SU-DHL-6 (cell line): ENCODE measurements around the gene TRPM2.

Experiments used
- H2AFZ ChIP-seq: fragments of 200-600 bp; sonication (generic); 2 replicates; pipeline ENCODE4 v1.6.1; 2014; ENCODE audit warnings: low read depth, mild to moderate bottlenecking, moderate library complexity, mixed read lengths, antibody characterized with exemption, low read length; ENCODE audit not compliant: severe bottlenecking
- H3F3A ChIP-seq: fragments of 200-600 bp; shearing (Covaris generic); 2 replicates; pipeline ENCODE4 v1.6.0; 2016; ENCODE audit warnings: antibody characterized with exemption, mild to moderate bottlenecking; ENCODE audit not compliant: insufficient read depth
- H3K27ac ChIP-seq: fragments of 200-600 bp; sonication (generic); 2 replicates; pipeline ENCODE4 v1.5.1; 2016; ENCODE audit warnings: low read depth, mild to moderate bottlenecking, low read length, moderate library complexity, mixed read lengths
- H3K27me3 ChIP-seq: fragments of 200-600 bp; sonication (generic), shearing (Covaris generic); 2 replicates; pipeline ENCODE4 v1.6.0; 2014; ENCODE audit warnings: mild to moderate bottlenecking, low read length
- H3K36me3 ChIP-seq: fragments of 200-600 bp; sonication (generic); 2 replicates; pipeline ENCODE4 v1.6.1; 2014; ENCODE audit warnings: mild to moderate bottlenecking, low read length, mixed read lengths
- H3K4me2 ChIP-seq: fragments of 300-600, 200-600 bp; shearing (Covaris generic), sonication (generic); 2 replicates; pipeline ENCODE4 v1.6.0; 2014; ENCODE audit warnings: low read length, low read depth, mild to moderate bottlenecking; ENCODE audit not compliant: poor library complexity, severe bottlenecking
- H3K4me3 ChIP-seq: fragments of 200-600 bp; sonication (generic); 2 replicates; pipeline ENCODE4 v1.5.1; 2014; ENCODE audit warnings: antibody characterized with exemption, low read length, mild to moderate bottlenecking, mixed read lengths; ENCODE audit not compliant: insufficient read depth, poor library complexity, severe bottlenecking
- H3K79me2 ChIP-seq: fragments of 200-600 bp; sonication (generic); 2 replicates; pipeline ENCODE4 v1.6.1; 2014; ENCODE audit warnings: mild to moderate bottlenecking, low read length, moderate library complexity; ENCODE audit not compliant: insufficient read depth
- H3K9ac ChIP-seq: fragments of 200-600 bp; sonication (generic); 2 replicates; pipeline ENCODE4 v1.7.0; 2014; ENCODE audit warnings: mild to moderate bottlenecking, low read length
- H3K9me2 ChIP-seq: fragments of 200-600 bp; sonication (generic); replicated peaks from 2 replicates; pipeline ENCODE4 v1.6.1; 2014; ENCODE audit warnings: low read length; ENCODE audit not compliant: insufficient read depth
- H3K9me3 ChIP-seq: fragments of 200-600 bp; sonication (generic); 2 replicates; pipeline ENCODE4 v1.6.1; 2014; ENCODE audit warnings: low read length, mixed read lengths; ENCODE audit not compliant: insufficient read depth
- H4K20me1 ChIP-seq: fragments of 200-600 bp; sonication (generic); 2 replicates; pipeline ENCODE4 v1.6.1; 2014; ENCODE audit warnings: low read depth, mild to moderate bottlenecking, antibody characterized with exemption, low read length, moderate library complexity, mixed read lengths
- EZH2phosphoT487 ChIP-seq: fragments of 200-600 bp; sonication (generic), shearing (Covaris generic); conservative IDR thresholded peaks from 2 replicates; pipeline ENCODE4 v1.6.1; 2018; ENCODE audit warnings: mild to moderate bottlenecking, antibody characterized with exemption, low read length, moderate library complexity, mixed read lengths
- TF ChIP-seq, protein P1 (sequence below): fragments of 200-600 bp; sonication (generic); IDR thresholded peaks from one replicate; pipeline ENCODE4 v1.5.1; 2017; ENCODE audit warnings: antibody characterized with exemption, mild to moderate bottlenecking, low read length, moderate library complexity; ENCODE audit not compliant: insufficient read depth, poor library complexity, severe bottlenecking

TRPM2 gene

DNA sequence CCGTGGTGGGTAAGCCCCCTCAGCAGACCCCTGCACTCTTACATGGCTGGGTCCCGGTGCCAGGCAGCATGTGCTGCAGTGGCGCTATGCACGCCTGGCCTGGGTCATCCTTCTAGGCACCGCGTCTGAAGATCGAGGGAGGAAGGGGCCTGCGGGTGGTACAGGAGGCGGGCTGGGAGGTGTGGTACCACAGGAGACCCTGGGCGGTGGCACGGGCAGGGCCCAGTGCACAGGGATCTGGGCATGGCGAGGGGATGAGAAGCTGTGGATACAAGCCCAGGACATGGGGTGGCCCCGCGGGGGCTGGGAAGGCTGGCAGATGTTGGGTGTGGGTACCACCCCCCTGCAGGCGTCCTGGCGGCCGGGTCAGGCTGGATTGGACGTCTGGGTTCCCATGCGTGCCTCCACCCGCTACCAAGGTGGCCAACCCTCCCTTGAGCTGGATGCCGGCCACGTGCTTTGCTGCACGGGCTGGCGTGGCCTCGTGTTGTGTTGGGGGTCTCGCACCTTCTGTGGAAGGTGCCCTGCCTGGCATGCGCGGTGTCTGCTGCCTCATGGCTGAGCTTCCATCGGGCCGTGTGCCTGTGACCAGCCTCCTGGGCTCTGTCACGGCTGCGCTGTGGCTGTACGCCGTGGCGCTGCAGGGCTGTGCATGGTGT, 33.9 kb upstream of the TRPM2 start:
- H3F3A ChIP-seq: no peaks in the 10 kb centered on the region
- H4K20me1 ChIP-seq: no peaks in the 10 kb centered on the region
- H3K9ac ChIP-seq: no peak overlapping the region
- H3K27ac ChIP-seq: no peak overlapping the region
- no peaks in the 10 kb centered on the region for H3K36me3 ChIP-seq
- no peaks in the 10 kb centered on the region for H3K79me2 ChIP-seq
- no peak for TF ChIP-seq EZH2phosphoT487
- TF ChIP-seq, protein P1, sequence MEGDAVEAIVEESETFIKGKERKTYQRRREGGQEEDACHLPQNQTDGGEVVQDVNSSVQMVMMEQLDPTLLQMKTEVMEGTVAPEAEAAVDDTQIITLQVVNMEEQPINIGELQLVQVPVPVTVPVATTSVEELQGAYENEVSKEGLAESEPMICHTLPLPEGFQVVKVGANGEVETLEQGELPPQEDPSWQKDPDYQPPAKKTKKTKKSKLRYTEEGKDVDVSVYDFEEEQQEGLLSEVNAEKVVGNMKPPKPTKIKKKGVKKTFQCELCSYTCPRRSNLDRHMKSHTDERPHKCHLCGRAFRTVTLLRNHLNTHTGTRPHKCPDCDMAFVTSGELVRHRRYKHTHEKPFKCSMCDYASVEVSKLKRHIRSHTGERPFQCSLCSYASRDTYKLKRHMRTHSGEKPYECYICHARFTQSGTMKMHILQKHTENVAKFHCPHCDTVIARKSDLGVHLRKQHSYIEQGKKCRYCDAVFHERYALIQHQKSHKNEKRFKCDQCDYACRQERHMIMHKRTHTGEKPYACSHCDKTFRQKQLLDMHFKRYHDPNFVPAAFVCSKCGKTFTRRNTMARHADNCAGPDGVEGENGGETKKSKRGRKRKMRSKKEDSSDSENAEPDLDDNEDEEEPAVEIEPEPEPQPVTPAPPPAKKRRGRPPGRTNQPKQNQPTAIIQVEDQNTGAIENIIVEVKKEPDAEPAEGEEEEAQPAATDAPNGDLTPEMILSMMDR: no peak
- H3K9me3 ChIP-seq: no peaks in the 10 kb centered on the region
- no peak overlapping the region for H3K4me2 ChIP-seq
- no peaks in the 10 kb centered on the region for H3K9me2 ChIP-seq
- no peak overlapping the region for H3K4me3 ChIP-seq
- H2AFZ ChIP-seq: no peak overlapping the region
- H3K27me3 ChIP-seq: no peaks in the 10 kb centered on the region

DNA sequence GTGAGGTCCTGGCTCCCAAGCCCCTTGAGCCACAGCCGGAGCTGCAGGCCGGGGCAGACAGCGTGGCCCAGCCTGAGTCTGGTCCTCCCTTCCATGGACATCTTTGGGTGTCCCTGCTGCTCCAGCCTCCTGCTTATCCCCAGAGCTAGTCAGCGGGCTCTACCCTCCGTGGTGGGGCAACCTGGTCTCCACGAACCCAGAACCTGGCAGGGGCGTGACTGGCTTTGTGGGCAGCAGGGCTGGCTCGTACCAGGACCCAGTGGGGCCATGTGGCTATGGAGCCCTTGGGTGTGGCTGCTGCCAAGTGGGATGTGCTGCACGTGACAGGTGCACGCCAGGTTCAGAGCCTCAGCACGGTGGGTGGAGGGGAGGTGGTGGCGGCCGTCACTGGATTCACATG, 32.6 kb upstream of the TRPM2 start:
- Histone ChIP-seq H3K36me3 (no peaks in the 10 kb centered on the region), H3K79me2 (no peaks in the 10 kb centered on the region), H3K9me3 (no peaks in the 10 kb centered on the region), H3F3A (no peaks in the 10 kb centered on the region), H4K20me1 (no peaks in the 10 kb centered on the region), H3K4me3 (no peak overlapping the region), H3K4me2 (no peak overlapping the region), H3K9ac (no peak overlapping the region), H3K27ac (no peak overlapping the region), H2AFZ (no peak overlapping the region), H3K27me3 (no peaks in the 10 kb centered on the region), H3K9me2 (no peaks in the 10 kb centered on the region)
- no peak for TF ChIP-seq EZH2phosphoT487
- TF ChIP-seq, protein P1: no peak

DNA sequence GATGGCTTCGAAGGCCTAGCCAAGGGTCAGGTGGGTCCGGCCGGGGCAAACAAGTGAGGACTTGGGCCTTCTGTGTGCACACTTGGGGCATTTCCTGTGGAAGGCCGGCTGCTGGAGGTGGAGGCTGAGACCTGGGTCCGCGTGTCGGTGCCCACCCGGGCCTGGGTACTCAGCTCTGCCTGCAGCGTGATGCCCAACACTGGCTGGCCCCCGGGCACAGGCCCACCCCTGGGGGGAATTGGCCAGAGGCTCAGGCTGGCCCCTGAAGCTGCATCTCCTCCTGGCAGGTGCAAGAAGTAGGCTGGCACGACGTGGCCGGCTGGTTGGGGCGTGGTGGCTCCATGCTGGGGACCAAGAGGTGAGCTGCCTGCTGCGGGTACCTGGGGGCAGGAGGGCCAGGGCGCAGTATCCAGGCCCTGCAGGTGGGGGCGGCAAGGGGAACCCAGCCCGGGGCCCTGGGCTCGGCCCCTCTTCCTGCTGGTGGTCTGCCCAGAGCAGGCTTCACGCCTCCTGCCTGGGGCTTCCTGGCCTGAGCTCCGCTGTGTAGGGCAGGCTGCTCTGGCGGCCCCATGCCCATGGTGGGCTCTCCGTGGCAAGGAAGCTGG, 31.5 kb upstream of the TRPM2 start:
- no peaks in the 10 kb centered on the region for H3K9me3 ChIP-seq
- H3K27me3 ChIP-seq: no peaks in the 10 kb centered on the region
- TF ChIP-seq, protein P1: no peak
- TF ChIP-seq EZH2phosphoT487: no peak
- H3K9me2 ChIP-seq: no peaks in the 10 kb centered on the region
- H3K27ac ChIP-seq: no peak overlapping the region
- H3K9ac ChIP-seq: no peak overlapping the region
- H3K36me3 ChIP-seq: no peaks in the 10 kb centered on the region
- no peak overlapping the region for H3K4me3 ChIP-seq
- H4K20me1 ChIP-seq: no peaks in the 10 kb centered on the region
- no peak overlapping the region for H2AFZ ChIP-seq
- H3K4me2 ChIP-seq: no peak overlapping the region
- H3F3A ChIP-seq: no peaks in the 10 kb centered on the region
- H3K79me2 ChIP-seq: no peaks in the 10 kb centered on the region
